ENCODE results near the gene GRIPAP1.

DNA sequence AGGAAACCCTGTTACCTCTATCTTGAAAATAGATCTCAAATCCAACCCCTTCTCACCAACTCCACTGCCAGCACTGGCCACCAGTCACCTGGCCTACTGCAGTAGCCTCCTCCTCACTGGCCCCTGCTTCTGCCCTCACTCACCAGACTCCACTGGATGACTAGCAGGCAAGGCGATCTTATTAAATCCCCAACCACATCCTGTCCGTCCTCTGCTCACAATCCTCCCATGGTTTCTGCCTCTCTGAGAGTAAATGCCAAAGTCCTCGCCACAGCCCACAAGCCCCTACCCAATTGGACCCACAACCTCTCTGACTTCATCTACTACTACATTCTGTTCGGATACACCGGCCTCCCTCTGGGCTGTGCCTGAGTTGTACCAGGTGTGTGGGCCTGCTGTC, 77.8 kb downstream of the GRIPAP1 start:
- TF ChIP-seq, protein P1, sequence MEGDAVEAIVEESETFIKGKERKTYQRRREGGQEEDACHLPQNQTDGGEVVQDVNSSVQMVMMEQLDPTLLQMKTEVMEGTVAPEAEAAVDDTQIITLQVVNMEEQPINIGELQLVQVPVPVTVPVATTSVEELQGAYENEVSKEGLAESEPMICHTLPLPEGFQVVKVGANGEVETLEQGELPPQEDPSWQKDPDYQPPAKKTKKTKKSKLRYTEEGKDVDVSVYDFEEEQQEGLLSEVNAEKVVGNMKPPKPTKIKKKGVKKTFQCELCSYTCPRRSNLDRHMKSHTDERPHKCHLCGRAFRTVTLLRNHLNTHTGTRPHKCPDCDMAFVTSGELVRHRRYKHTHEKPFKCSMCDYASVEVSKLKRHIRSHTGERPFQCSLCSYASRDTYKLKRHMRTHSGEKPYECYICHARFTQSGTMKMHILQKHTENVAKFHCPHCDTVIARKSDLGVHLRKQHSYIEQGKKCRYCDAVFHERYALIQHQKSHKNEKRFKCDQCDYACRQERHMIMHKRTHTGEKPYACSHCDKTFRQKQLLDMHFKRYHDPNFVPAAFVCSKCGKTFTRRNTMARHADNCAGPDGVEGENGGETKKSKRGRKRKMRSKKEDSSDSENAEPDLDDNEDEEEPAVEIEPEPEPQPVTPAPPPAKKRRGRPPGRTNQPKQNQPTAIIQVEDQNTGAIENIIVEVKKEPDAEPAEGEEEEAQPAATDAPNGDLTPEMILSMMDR (IDR thresholded peaks at IDR 0.05): no peak
- TF ChIP-seq POLR2AphosphoS5 (IDR thresholded peaks at IDR 0.05) (no peak), POLR2A (IDR thresholded peaks at IDR 0.05; ENCODE audit: low read depth) (no peak), EP300 (IDR thresholded peaks at IDR 0.05) (no peak)
